AG10803 (cell line): ENCODE data around the gene GSK3B.

ENCODE experiments used
- DNase-seq: peaks from one replicate; pipeline ENCODE4 v3.0.0; 2010; ENCODE audit warnings: low read depth
- H3K4me3 ChIP-seq: 2 replicates; pipeline ENCODE4 v1.5.1; 2011; ENCODE audit warnings: mild to moderate bottlenecking, low read length, control low read depth
- TF ChIP-seq, protein P1 (sequence below): conservative IDR thresholded peaks from 2 replicates; pipeline ENCODE4 v1.5.1; 2011; ENCODE audit warnings: mild to moderate bottlenecking, low read length, control low read depth, inconsistent platforms

The GSK3B gene

GRCh38 chr3:120070263-120070981 is 23.8 kb downstream of the GSK3B start:
- no peak overlapping the region for H3K4me3 ChIP-seq
- no peak for DNase-seq
- TF ChIP-seq, protein P1, sequence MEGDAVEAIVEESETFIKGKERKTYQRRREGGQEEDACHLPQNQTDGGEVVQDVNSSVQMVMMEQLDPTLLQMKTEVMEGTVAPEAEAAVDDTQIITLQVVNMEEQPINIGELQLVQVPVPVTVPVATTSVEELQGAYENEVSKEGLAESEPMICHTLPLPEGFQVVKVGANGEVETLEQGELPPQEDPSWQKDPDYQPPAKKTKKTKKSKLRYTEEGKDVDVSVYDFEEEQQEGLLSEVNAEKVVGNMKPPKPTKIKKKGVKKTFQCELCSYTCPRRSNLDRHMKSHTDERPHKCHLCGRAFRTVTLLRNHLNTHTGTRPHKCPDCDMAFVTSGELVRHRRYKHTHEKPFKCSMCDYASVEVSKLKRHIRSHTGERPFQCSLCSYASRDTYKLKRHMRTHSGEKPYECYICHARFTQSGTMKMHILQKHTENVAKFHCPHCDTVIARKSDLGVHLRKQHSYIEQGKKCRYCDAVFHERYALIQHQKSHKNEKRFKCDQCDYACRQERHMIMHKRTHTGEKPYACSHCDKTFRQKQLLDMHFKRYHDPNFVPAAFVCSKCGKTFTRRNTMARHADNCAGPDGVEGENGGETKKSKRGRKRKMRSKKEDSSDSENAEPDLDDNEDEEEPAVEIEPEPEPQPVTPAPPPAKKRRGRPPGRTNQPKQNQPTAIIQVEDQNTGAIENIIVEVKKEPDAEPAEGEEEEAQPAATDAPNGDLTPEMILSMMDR: no peak

GRCh38 chr3:120067083-120067482 is 27.2 kb downstream of the GSK3B start:
- TF ChIP-seq, protein P1: no peak
- DNase-seq: no peak
- H3K4me3 ChIP-seq: no peak overlapping the region

DNA sequence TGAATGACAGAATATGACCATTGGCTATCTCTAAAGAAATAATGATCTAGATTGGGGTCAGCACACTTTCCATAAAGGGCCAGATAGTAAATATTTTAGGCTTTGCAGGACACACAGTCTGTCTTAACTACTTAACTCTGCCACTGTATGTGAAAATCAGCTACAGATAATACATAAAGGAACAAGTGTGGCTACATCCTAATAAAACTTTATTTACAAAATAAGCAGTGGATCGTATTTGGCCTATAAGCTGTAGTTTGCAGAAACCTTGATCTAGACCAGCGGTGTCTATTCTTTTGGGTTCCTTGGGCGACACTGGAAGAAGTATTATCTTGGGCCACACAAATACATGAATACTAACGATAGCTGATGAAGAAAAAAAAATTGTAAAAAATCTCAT is 27.6 kb downstream of the GSK3B start:
- TF ChIP-seq, protein P1: no peak
- no peak for DNase-seq
- no peak overlapping the region for H3K4me3 ChIP-seq

GRCh38 chr3:120064641-120065040 is 29.6 kb downstream of the GSK3B start:
- no peak overlapping the region for H3K4me3 ChIP-seq
- DNase-seq: no peak
- TF ChIP-seq, protein P1: no peak

- DNase-seq: no peak
- H3K4me3 ChIP-seq: no peak overlapping the region
- TF ChIP-seq, protein P1: no peak
These were observed 31.8 kb downstream of the GSK3B start for GRCh38 chr3:120062474-120062873.

- TF ChIP-seq, protein P1: no peak
- no peak for DNase-seq
These were observed 35.0 kb downstream of the GSK3B start for GRCh38 chr3:120059081-120059864.

GRCh38 chr3:120057626-120058025 is 36.6 kb downstream of the GSK3B start:
- TF ChIP-seq, protein P1: no peak
- DNase-seq: no peak
- H3K4me3 ChIP-seq: no peak overlapping the region

More at GRCh38 chr3:120059081-120059864, 35.0 kb downstream of the GSK3B start:
- H3K4me3 ChIP-seq: no peak overlapping the region
